ENCODE results near the gene N4BP2. TPM values are rescaled to one million over a fixed set of nuclear protein-coding genes. Genes with fewer than 3 reads are reported as not detected.

N4BP2 gene
- polyA plus RNA-seq, 1 of the 3 experiments (the other 2 are of a cell fraction) = 1.2 TPM

- Histone ChIP-seq H3K36me3 (replicated peaks in 1 of 2; ENCODE audit: control insufficient read depth in 1 of 2, insufficient read depth in 2 of 2, low read length in 1 of 2) (peaks cover 0 to 9% of the 10 kb centered on the region in 2 experiments), H3K27me3 (ENCODE audit: insufficient read depth) (no peaks in the 10 kb centered on the region), H3K4me3 (ENCODE audit: low read depth in 2 of 2, low read length in 1 of 2) (no peak overlapping the region), H2AFZ (ENCODE audit: low read depth) (no peak overlapping the region), H3K9me2 (no peaks in the 10 kb centered on the region), H3K27ac (ENCODE audit: low read depth in 2 of 2, low read length in 1 of 2) (no peak overlapping the region), H3K9ac (no peak overlapping the region), H3K4me1 (ENCODE audit: control insufficient read depth in 1 of 2, insufficient read depth in 2 of 2, low read depth in 1 of 2, low read length in 1 of 2) (no peaks in the 10 kb centered on the region), H3K4me2 (no peak overlapping the region), H3F3A (replicated peaks; ENCODE audit: insufficient read depth) (no peaks in the 10 kb centered on the region), H3K9me3 (no peaks in the 10 kb centered on the region), H4K20me1 (ENCODE audit: insufficient read depth) (no peaks in the 10 kb centered on the region), H3K79me2 (ENCODE audit: insufficient read depth) (peaks cover 21% of the 10 kb centered on the region)
- ChIA-PET POLR2A (interaction anchor here (0.6 kb wide), 1 partner anchor 141 kb away, joined by 3 read pairs; no protein-coding TSS in a partner anchor), CTCF (no interaction called here)
- TF ChIP-seq REST (IDR thresholded peaks at IDR 0.05; ENCODE audit: low read depth, low read length) (no peak), YY1 (IDR thresholded peaks at IDR 0.05; ENCODE audit: low read depth) (no peak), USF1 (IDR thresholded peaks at IDR 0.05; ENCODE audit: borderline replicate concordance, low read depth) (no peak), TCF12 (IDR thresholded peaks at IDR 0.05) (no peak), TEAD4 (IDR thresholded peaks at IDR 0.05; ENCODE audit: borderline replicate concordance, insufficient read depth) (no peak), CTCF (IDR thresholded peaks at IDR 0.05) (no peak), TAF1 (IDR thresholded peaks at IDR 0.05; ENCODE audit: borderline replicate concordance, low read depth, low read length) (no peak), RCOR1 (IDR thresholded peaks at IDR 0.05; ENCODE audit: low read length) (no peak), GATA2 (CRISPR knock-in tag; IDR thresholded peaks at IDR 0.05) (no peak), MXI1 (IDR thresholded peaks at IDR 0.05; ENCODE audit: low read depth, low read length) (no peak), SMC3 (IDR thresholded peaks at IDR 0.05; ENCODE audit: low read depth, low read length) (no peak), ELF1 (IDR thresholded peaks at IDR 0.05) (no peak), EP300 (IDR thresholded peaks at IDR 0.05; ENCODE audit: borderline replicate concordance in 1 of 2, low read depth in 1 of 2, low read length in 1 of 2) (no peak), PBX3 (IDR thresholded peaks at IDR 0.05) (no peak), JUND (IDR thresholded peaks at IDR 0.05) (no peak)
- 95% methylated on average over 3 of the region's 3 CpGs for WGBS (ENCODE audit: low lambda C conversion rate)
- no peak for DNase-seq
Measured at GRCh38 chr4:40066651-40067050, 10.0 kb downstream of the N4BP2 start.

All from SK-N-SH (cell line).